ENCODE data around the gene SEMA3E.

The SEMA3E gene

DNA sequence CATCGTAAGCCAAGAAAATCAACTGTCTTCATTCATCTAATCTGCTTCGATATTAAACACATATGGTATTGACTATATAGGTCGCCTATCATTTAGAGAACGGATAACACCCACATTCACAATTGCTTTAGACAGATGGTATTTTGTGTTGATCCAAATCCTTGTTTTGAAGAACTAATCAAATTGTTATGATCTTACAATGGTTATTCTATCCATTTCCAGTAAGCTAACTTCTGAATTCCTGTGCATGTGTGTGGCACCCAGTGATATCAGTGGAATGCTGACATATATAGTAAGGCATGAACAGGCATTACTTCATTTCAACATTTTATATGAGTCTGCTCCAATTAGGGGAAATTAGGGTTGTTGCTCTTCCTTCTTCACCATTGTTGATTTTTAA, 98.8 kb downstream of the SEMA3E start:
- DNase-seq = no peak
- no peaks in the 10 kb centered on the region for H3K27me3 Mint-ChIP-seq
- ATAC-seq = no peak
- peaks cover 6% of the 10 kb centered on the region for H3K9me3 Mint-ChIP-seq
- no peak overlapping the region for H3K4me3 Mint-ChIP-seq
- H3K36me3 Mint-ChIP-seq (ENCODE audit: low read depth) = no peaks in the 10 kb centered on the region
- no peaks in the 10 kb centered on the region for H3K4me1 Mint-ChIP-seq
- H3K27ac Mint-ChIP-seq = no peak overlapping the region

GRCh38 chr7:83548250-83548649, 100.7 kb downstream of the SEMA3E start:
- no peaks in the 10 kb centered on the region for H3K9me3 Mint-ChIP-seq
- H3K36me3 Mint-ChIP-seq (ENCODE audit: low read depth) = no peaks in the 10 kb centered on the region
- no peaks in the 10 kb centered on the region for H3K4me1 Mint-ChIP-seq
- DNase-seq (no peak), ATAC-seq (no peak)
- H3K4me3 Mint-ChIP-seq = no peak overlapping the region
- no peak overlapping the region for H3K27ac Mint-ChIP-seq
- no peaks in the 10 kb centered on the region for H3K27me3 Mint-ChIP-seq

DNA sequence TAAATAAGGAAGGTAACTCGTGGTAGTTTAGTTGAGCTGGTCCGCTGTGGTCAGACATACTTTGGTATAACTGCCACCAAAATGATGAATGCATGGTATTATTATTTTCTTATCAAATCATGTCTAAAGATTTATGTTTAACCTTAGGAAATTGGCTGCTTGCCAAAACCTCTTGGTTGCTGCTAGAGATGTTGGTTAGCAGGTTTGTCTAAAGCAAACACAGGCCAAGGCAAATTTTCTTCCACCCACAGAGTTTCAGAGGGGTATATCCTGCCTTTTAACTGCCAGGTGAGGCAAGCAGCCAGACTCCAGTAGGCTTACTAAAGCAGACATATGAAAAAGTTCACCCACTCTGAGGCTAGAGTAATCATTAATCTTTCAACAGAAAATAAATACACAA, 101.4 kb downstream of the SEMA3E start:
- Mint-ChIP-seq H3K27me3 (no peaks in the 10 kb centered on the region), H3K36me3 (ENCODE audit: low read depth) (no peaks in the 10 kb centered on the region), H3K4me3 (no peak overlapping the region), H3K4me1 (no peaks in the 10 kb centered on the region), H3K27ac (no peak overlapping the region), H3K9me3 (no peaks in the 10 kb centered on the region)
- no peak for ATAC-seq
- DNase-seq = no peak

GRCh38 chr7:83546586-83546985, 102.4 kb downstream of the SEMA3E start:
- Mint-ChIP-seq H3K4me1 (no peaks in the 10 kb centered on the region), H3K27me3 (no peaks in the 10 kb centered on the region), H3K9me3 (no peaks in the 10 kb centered on the region), H3K36me3 (ENCODE audit: low read depth) (no peaks in the 10 kb centered on the region), H3K27ac (no peak overlapping the region), H3K4me3 (no peak overlapping the region)
- no peak for DNase-seq
- ATAC-seq = no peak

GRCh38 chr7:83541187-83541960, 107.6 kb downstream of the SEMA3E start:
- DNase-seq = no peak

GRCh38 chr7:83534488-83534887, 114.5 kb downstream of the SEMA3E start:
- DNase-seq = no peak
- no peak overlapping the region for H3K27ac Mint-ChIP-seq
- H3K4me1 Mint-ChIP-seq = no peaks in the 10 kb centered on the region
- ATAC-seq = no peak
- H3K4me3 Mint-ChIP-seq = no peak overlapping the region
- no peaks in the 10 kb centered on the region for H3K9me3 Mint-ChIP-seq
- no peaks in the 10 kb centered on the region for H3K36me3 Mint-ChIP-seq (ENCODE audit: low read depth)
- H3K27me3 Mint-ChIP-seq = no peaks in the 10 kb centered on the region

More at GRCh38 chr7:83541187-83541960, 107.6 kb downstream of the SEMA3E start:
- no peak for ATAC-seq
- H3K4me1 Mint-ChIP-seq = no peaks in the 10 kb centered on the region
- H3K36me3 Mint-ChIP-seq (ENCODE audit: low read depth) = no peaks in the 10 kb centered on the region
- H3K9me3 Mint-ChIP-seq = no peaks in the 10 kb centered on the region
- no peaks in the 10 kb centered on the region for H3K27me3 Mint-ChIP-seq
- H3K27ac Mint-ChIP-seq = no peak overlapping the region
- H3K4me3 Mint-ChIP-seq = no peak overlapping the region

DNA sequence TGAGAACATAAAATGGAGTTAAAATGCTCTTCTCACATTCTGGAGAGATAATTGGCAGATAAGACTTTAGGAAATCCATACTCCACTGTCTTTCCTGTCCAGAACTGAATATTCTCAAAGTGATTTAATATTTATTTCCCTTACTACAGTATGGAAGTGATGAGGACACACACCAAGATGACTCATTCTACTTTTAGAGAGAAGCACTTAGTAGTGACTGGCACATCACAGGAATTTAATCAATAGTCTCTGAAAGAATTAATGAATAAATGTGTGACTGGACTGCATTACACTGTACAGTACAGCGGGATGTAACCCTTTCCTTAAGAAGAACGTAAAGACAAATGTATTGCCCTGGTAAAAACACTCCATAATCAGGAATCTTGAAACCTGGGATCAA, 116.7 kb downstream of the SEMA3E start:
- ATAC-seq (no peak), DNase-seq (no peak)
- Mint-ChIP-seq H3K27me3 (no peaks in the 10 kb centered on the region), H3K36me3 (ENCODE audit: low read depth) (no peaks in the 10 kb centered on the region), H3K4me1 (no peaks in the 10 kb centered on the region), H3K4me3 (no peak overlapping the region), H3K9me3 (no peaks in the 10 kb centered on the region), H3K27ac (no peak overlapping the region)

DNA sequence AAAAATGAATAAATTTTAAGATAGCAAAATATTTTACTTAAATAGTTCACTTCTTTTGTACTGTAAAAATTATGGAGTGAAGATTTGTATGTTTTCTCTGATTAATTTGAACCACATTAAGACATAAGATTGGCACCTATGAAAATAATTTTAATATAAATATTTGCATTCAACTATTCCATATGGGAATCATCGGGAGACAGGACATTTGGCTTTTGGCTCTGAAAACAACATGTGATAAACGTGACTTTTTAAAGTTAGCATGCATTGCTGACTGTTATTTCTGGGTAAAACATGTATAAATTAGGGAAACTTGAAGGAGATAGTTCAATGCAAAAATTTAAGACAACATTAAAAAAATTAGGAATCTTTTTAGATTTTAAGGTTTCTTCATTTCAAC, 117.2 kb downstream of the SEMA3E start:
- Mint-ChIP-seq H3K27me3 (no peaks in the 10 kb centered on the region), H3K9me3 (no peaks in the 10 kb centered on the region), H3K4me3 (no peak overlapping the region), H3K36me3 (ENCODE audit: low read depth) (no peaks in the 10 kb centered on the region), H3K4me1 (no peaks in the 10 kb centered on the region), H3K27ac (no peak overlapping the region)
- DNase-seq = no peak
- ATAC-seq = no peak

- ATAC-seq = no peak
- no peaks in the 10 kb centered on the region for H3K36me3 Mint-ChIP-seq (ENCODE audit: low read depth)
Observed at GRCh38 chr7:83528925-83529423, 120.0 kb downstream of the SEMA3E start.

DNA sequence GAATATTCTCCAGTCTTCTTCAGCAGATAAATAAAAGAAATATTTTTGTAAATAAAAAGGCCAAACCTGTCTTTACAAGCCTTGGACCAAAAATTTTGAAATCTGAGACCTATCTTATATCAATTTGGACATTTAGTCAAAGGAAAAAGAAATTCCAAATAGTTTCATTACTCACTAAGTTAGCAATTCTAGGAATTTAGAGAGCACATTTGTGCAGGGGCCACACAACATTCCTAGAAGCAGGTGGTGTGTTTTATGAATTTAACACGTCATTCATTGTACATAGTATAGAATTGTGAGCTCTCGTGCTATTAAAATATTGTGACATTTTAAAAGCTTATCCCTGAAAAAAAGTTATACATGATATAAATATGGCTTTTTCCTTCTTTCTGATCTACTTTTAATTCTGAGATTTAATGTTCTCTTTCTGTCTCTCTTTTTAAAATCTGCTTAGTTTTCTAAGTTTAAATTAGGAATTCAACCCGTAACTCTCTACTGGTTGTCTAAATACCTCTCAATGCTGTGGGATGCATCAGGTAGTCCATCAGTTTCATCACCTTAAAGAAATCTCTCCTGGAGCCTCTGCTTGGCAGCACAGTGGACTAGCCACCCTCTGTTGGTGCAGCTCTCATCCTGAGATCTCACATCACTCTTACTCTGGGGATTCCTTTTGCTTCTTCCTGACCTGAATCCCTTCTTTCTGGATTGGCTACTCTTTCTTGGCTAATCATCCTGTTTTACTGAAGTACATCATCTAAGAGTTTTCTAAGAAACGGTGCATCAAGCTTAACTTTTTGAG, 124.5 kb downstream of the SEMA3E start:
- no peak overlapping the region for H3K27ac Mint-ChIP-seq

More at GRCh38 chr7:83528925-83529423, 120.0 kb downstream of the SEMA3E start:
- Mint-ChIP-seq H3K27ac (no peak overlapping the region), H3K4me1 (no peaks in the 10 kb centered on the region), H3K9me3 (no peaks in the 10 kb centered on the region), H3K4me3 (no peak overlapping the region), H3K27me3 (no peaks in the 10 kb centered on the region)
- no peak for DNase-seq

DNA sequence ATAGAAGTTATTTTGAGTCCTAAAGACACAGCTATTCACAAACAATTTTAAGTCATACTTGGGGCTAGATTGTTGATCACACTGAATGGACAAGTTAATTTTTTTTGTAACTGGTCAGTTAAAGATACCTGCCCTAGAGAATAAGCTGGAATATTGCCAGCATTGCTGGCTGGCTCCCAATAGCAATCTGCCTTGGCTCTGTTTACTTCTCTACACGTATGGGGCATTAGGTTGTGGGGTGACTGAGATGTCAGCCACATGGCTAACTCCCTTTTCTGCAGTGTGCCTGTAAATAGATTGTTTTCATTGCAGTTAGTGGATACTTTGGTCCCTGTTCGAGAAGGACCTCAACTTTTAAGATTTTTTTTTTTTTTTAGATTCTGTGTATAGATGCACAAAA, 128.2 kb downstream of the SEMA3E start:
- DNase-seq = no peak
- no peaks in the 10 kb centered on the region for H3K27me3 Mint-ChIP-seq
- no peak overlapping the region for H3K27ac Mint-ChIP-seq

More for the DNA sequence above, 124.5 kb downstream of the SEMA3E start:
- Mint-ChIP-seq H3K36me3 (ENCODE audit: low read depth) (no peaks in the 10 kb centered on the region), H3K9me3 (peaks cover 7% of the 10 kb centered on the region), H3K27me3 (no peaks in the 10 kb centered on the region), H3K4me1 (no peaks in the 10 kb centered on the region), H3K4me3 (no peak overlapping the region)
- no peak for DNase-seq
- ATAC-seq = no peak

GRCh38 chr7:83519240-83519639, 129.7 kb downstream of the SEMA3E start:
- DNase-seq (no peak), ATAC-seq (no peak)
- no peaks in the 10 kb centered on the region for H3K4me1 Mint-ChIP-seq
- no peak overlapping the region for H3K27ac Mint-ChIP-seq
- H3K27me3 Mint-ChIP-seq = no peaks in the 10 kb centered on the region
- no peak overlapping the region for H3K4me3 Mint-ChIP-seq
- H3K9me3 Mint-ChIP-seq = peaks cover 11% of the 10 kb centered on the region
- no peaks in the 10 kb centered on the region for H3K36me3 Mint-ChIP-seq (ENCODE audit: low read depth)

More for the DNA sequence above, 128.2 kb downstream of the SEMA3E start:
- no peak overlapping the region for H3K4me3 Mint-ChIP-seq
- no peaks in the 10 kb centered on the region for H3K36me3 Mint-ChIP-seq (ENCODE audit: low read depth)
- H3K4me1 Mint-ChIP-seq = no peaks in the 10 kb centered on the region
- H3K9me3 Mint-ChIP-seq = peaks cover 11% of the 10 kb centered on the region
- no peak for ATAC-seq

DNA sequence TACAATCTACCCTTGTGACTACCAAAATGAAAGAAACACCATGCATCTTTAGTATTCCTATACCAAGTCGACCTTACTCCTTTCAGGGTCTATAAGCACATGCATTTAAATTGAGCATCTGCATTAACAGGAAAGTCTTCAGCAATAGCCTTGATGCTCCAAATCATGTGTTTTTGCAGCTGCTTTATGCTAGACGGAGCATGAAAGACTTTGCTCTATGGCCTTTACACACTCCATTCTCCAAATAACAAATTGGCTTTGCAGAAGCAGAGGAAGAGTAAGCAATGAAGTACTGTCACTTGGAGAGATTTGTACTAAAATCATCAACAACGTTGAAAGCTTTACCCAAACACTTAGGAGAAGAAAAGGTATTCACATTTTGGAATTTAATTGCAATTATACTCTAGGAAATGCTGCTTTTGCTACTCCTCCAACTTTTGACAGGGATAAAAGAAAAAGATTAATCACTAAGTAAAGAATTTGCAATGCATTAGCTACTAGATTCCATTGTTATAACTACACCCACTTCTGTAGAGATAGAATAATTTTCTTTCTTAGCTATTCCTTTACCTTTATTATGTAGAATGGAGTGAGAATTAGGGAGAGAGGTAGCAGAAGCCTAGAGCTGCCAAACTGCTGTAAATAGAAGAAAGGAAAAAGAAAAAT, 131.8 kb downstream of the SEMA3E start:
- DNase-seq (no peak), ATAC-seq (no peak)
- Mint-ChIP-seq H3K4me1 (no peaks in the 10 kb centered on the region), H3K27me3 (no peaks in the 10 kb centered on the region), H3K4me3 (no peak overlapping the region), H3K27ac (no peak overlapping the region), H3K9me3 (peaks cover 8% of the 10 kb centered on the region), H3K36me3 (ENCODE audit: low read depth) (no peaks in the 10 kb centered on the region)

DNA sequence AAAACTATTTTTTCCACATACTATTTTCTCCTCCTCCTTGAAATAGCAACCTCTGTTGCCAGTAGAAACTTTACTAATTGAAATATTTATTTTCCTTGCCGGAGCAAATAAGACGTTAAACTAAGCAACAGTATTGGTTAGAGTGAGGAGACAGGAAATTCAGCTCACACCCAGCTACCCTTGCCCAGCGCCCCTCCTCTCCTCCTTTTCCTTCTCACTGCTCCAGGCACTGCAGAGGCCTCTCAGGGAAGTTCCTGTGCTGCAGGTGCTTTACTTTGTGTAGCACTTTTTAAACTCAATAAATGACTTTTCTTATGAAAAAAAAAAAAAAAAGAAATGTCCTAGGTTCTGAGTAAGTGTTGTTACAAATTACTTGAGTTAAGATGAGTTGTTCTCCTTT, 134.0 kb downstream of the SEMA3E start:
- H3K9me3 Mint-ChIP-seq = peaks cover 8% of the 10 kb centered on the region
- ATAC-seq = no peak
- no peak overlapping the region for H3K4me3 Mint-ChIP-seq

More for the DNA sequence above, 134.0 kb downstream of the SEMA3E start:
- DNase-seq = no peak
- Mint-ChIP-seq H3K4me1 (no peaks in the 10 kb centered on the region), H3K36me3 (ENCODE audit: low read depth) (no peaks in the 10 kb centered on the region), H3K27me3 (no peaks in the 10 kb centered on the region), H3K27ac (no peak overlapping the region)
